OCI-LY1 (cell line): Measurements from ENCODE around the gene RBM20.

Experiments
- H2AFZ ChIP-seq: fragments of 200-600 bp; sonication (generic), shearing (Covaris generic); 2 replicates; pipeline ENCODE4 v1.6.0; 2014; ENCODE audit warnings: antibody characterized with exemption, mild to moderate bottlenecking, low read length
- H3F3A ChIP-seq: fragments of 200-600 bp; sonication (generic), shearing (Covaris generic); 2 replicates; pipeline ENCODE4 v1.6.0; 2014; ENCODE audit warnings: mild to moderate bottlenecking, antibody characterized with exemption, low read length, moderate library complexity; ENCODE audit not compliant: insufficient read depth
- H3K27ac ChIP-seq: fragments of 200-600 bp; sonication (generic); 2 replicates; pipeline ENCODE4 v1.5.1; 2014; ENCODE audit warnings: low read length, mixed run types, mild to moderate bottlenecking, low read depth; ENCODE audit not compliant: poor library complexity, severe bottlenecking
- H3K27me3 ChIP-seq: fragments of 200-600 bp; sonication (generic); 2 replicates; pipeline ENCODE4 v1.6.0; 2014; ENCODE audit warnings: antibody characterized with exemption, mild to moderate bottlenecking, low read length, moderate library complexity; ENCODE audit not compliant: insufficient read depth
- H3K36me3 ChIP-seq: fragments of 200-600 bp; sonication (generic); 2 replicates; pipeline ENCODE4 v1.6.1; 2014; ENCODE audit warnings: mild to moderate bottlenecking, antibody characterized with exemption, low read length, moderate library complexity, mixed read lengths; ENCODE audit not compliant: insufficient read depth
- H3K4me1 ChIP-seq: fragments of 200-600 bp; sonication (generic); 2 replicates; pipeline ENCODE4 v1.5.1; 2014; ENCODE audit warnings: mild to moderate bottlenecking, low read length, moderate library complexity; ENCODE audit not compliant: insufficient read depth, severe bottlenecking
- H3K4me2 ChIP-seq: fragments of 200-600 bp; sonication (generic), shearing (Covaris generic); 2 replicates; pipeline ENCODE4 v1.6.1; 2014; ENCODE audit warnings: low read length
- H3K4me3 ChIP-seq: fragments of 200-600 bp; sonication (generic); 2 replicates; pipeline ENCODE4 v1.5.1; 2014; ENCODE audit warnings: low read length, low read depth, mild to moderate bottlenecking, mixed read lengths; ENCODE audit not compliant: poor library complexity, severe bottlenecking
- H3K79me2 ChIP-seq: fragments of 200-600 bp; shearing (Covaris generic); 2 replicates; pipeline ENCODE4 v1.6.1; 2016; ENCODE audit warnings: mixed run types, low read length, mixed read lengths; ENCODE audit not compliant: insufficient read depth
- H3K9ac ChIP-seq: fragments of 200-600 bp; sonication (generic), shearing (Covaris generic); 2 replicates; pipeline ENCODE4 v1.6.1; 2014; ENCODE audit warnings: mild to moderate bottlenecking, low read length, mixed read lengths
- H3K9me2 ChIP-seq: fragments of 200-600 bp; sonication (generic), shearing (Covaris generic); 2 replicates; pipeline ENCODE4 v1.6.1; 2014; ENCODE audit warnings: low read depth, mild to moderate bottlenecking, low read length, mixed read lengths
- H3K9me3 ChIP-seq: fragments of 200-600 bp; shearing (Covaris generic); 2 replicates; pipeline ENCODE4 v1.6.1; 2014; ENCODE audit warnings: low read length, mixed read lengths
- H4K20me1 ChIP-seq: fragments of 200-600 bp; sonication (generic), shearing (Covaris generic); 2 replicates; pipeline ENCODE4 v1.6.0; 2016; ENCODE audit warnings: mild to moderate bottlenecking, low read length; ENCODE audit not compliant: insufficient read depth
- CTCF ChIP-seq: fragments of 200-600 bp; sonication (generic), shearing (Covaris generic); IDR thresholded peaks from 2 replicates; pipeline ENCODE4 v1.5.1; 2017; ENCODE audit warnings: mild to moderate bottlenecking, antibody characterized with exemption, low read length, moderate library complexity, mixed read lengths
- EZH2 ChIP-seq: fragments of 200-600 bp; sonication (generic), shearing (Covaris generic); IDR thresholded peaks from 2 replicates; pipeline ENCODE4 v1.8.0; 2017; ENCODE audit warnings: borderline replicate concordance, mixed run types, mild to moderate bottlenecking, antibody characterized with exemption, low read length, moderate library complexity, mixed read lengths

Gene RBM20

GRCh38 chr10:110616493-110617033, 27.6 kb upstream of the RBM20 start:
- H3K36me3 ChIP-seq = peaks cover 12% of the 10 kb centered on the region; the same call in 1 of the 2 replicates
- H3K4me3 ChIP-seq = no peak overlapping the region
- no peaks in the 10 kb centered on the region for H4K20me1 ChIP-seq
- no peak overlapping the region for H3K4me2 ChIP-seq
- H2AFZ ChIP-seq = no peak overlapping the region
- no peaks in the 10 kb centered on the region for H3K9me3 ChIP-seq
- H3K9ac ChIP-seq = no peak overlapping the region
- 0 out of 2 replicates have a peak, but pooled peaks cover 1% of the 10 kb centered on the region for H3F3A ChIP-seq
- no peak for TF ChIP-seq CTCF
- 0 out of 2 replicates have a peak, but pooled peaks cover under 1% of the 10 kb centered on the region for H3K79me2 ChIP-seq
- H3K27me3 ChIP-seq = no peaks in the 10 kb centered on the region
- no peaks in the 10 kb centered on the region for H3K9me2 ChIP-seq
- H3K27ac ChIP-seq = peak overlapping the region; percentile 95
- H3K4me1 ChIP-seq = peaks cover 79% of the 10 kb centered on the region

GRCh38 chr10:110617425-110618229, 26.5 kb upstream of the RBM20 start:
- peak overlapping the region; percentile 74 for H3K4me2 ChIP-seq
- H3K79me2 ChIP-seq = no peaks in the 10 kb centered on the region
- H3K9me2 ChIP-seq = no peaks in the 10 kb centered on the region
- no peak overlapping the region for H2AFZ ChIP-seq
- H3K4me3 ChIP-seq = peak overlapping the region; percentile 56
- peak overlapping the region; percentile 95 for H3K27ac ChIP-seq
- no peaks in the 10 kb centered on the region for H3K27me3 ChIP-seq
- no peaks in the 10 kb centered on the region for H4K20me1 ChIP-seq
- H3K4me1 ChIP-seq = peaks cover 68% of the 10 kb centered on the region
- H3K36me3 ChIP-seq = peaks cover under 1% of the 10 kb centered on the region; the same call in 1 of the 2 replicates
- no peak for TF ChIP-seq EZH2
- TF ChIP-seq CTCF = no peak
- H3F3A ChIP-seq = no peaks in the 10 kb centered on the region
- H3K9me3 ChIP-seq = no peaks in the 10 kb centered on the region
- peak overlapping the region; percentile 74 for H3K9ac ChIP-seq

GRCh38 chr10:110618230-110618610, 25.9 kb upstream of the RBM20 start:
- Histone ChIP-seq H3K4me2 (peak overlapping the region; percentile 74), H3K36me3 (no peaks in the 10 kb centered on the region), H4K20me1 (no peaks in the 10 kb centered on the region), H3K9me2 (no peaks in the 10 kb centered on the region), H3K4me3 (peak overlapping the region; percentile 56), H2AFZ (no peak overlapping the region), H3K9me3 (no peaks in the 10 kb centered on the region), H3F3A (no peaks in the 10 kb centered on the region), H3K79me2 (no peaks in the 10 kb centered on the region), H3K4me1 (peaks cover 62% of the 10 kb centered on the region), H3K9ac (peak overlapping the region; percentile 74), H3K27me3 (no peaks in the 10 kb centered on the region), H3K27ac (peak overlapping the region; percentile 95)
- TF ChIP-seq CTCF = no peak
- TF ChIP-seq EZH2 = no peak
